Body of pancreas (tissue), 4 donors: ENCODE measurements around the gene FAM222B. TPM values are rescaled to one million over a fixed set of nuclear protein-coding genes. Genes with fewer than 3 reads are reported as not detected.
A peak's percentile ranks its signal among the peaks of the same experiment; 100 is the strongest.

ENCODE experiments used
- ATAC-seq: fragments of 150-250 bp; one replicate; pipeline ENCODE4 v1.9.1; 2016
- DNase-seq, 4 donors: peaks; one replicate each; pipeline ENCODE4 v3.0.0-alpha.2; 2019
- H3K27ac ChIP-seq, 4 donors: fragments of 200-600 bp; sonication (generic); 1 replicate in 3 of 4; 2 replicates in 1 of 4; pipeline versions ENCODE4 v1.5.1 to v1.6.1; 2016 to 2019; ENCODE audit warnings: mild to moderate bottlenecking in 1 of 4, mixed read lengths in 1 of 4, moderate library complexity in 1 of 4
- H3K27me3 ChIP-seq, 2 donors: fragments of 200-600 bp; sonication (generic); one replicate each; pipeline ENCODE4 v1.6.0; 2016; ENCODE audit warnings: mild to moderate bottlenecking in 1 of 2
- H3K36me3 ChIP-seq, 2 donors: fragments of 200-600 bp; sonication (generic); replicated peaks in 1 of 2; 2 replicates each; pipeline ENCODE4 v1.5.1; 2016; ENCODE audit warnings: low read depth in 2 of 2; ENCODE audit not compliant: insufficient read depth in 1 of 2
- H3K4me1 ChIP-seq: fragments of 200-600 bp; sonication (generic); one replicate; pipeline ENCODE4 v1.6.0; 2016
- H3K4me3 ChIP-seq, 2 donors: fragments of 200-600 bp; sonication (generic); 1 replicate in 1 of 2; 2 replicates in 1 of 2; pipeline ENCODE4 v1.5.1; 2016 to 2019
- H3K9me3 ChIP-seq, 3 donors: fragments of 200-600 bp; sonication (generic); 1 replicate in 2 of 3; 2 replicates in 1 of 3; pipeline ENCODE4 v1.5.1; 2016
- POLR2A ChIP-seq, 3 donors: fragments of 450-650 bp; IDR thresholded peaks; one replicate each; pipeline ENCODE4 v1.6.1; 2016; ENCODE audit warnings: antibody characterized with exemption in 3 of 3, mild to moderate bottlenecking in 2 of 3
- WGBS, 2 donors: methylation state at CpG; one replicate each; pipeline ENCODE4 v1.1.5; 2017; 5-methylcytosine and 5-hydroxymethylcytosine counted together
- intact Hi-C: fragments of 100-400 bp; cut with DNase I; formaldehyde crosslinking; loops from one replicate; pipeline ENCODE4 v1.15.1; 2023
- total RNA-seq, 2 donors: library from RNA; depleted of rRNA; stranded (reverse); fragments of >200 nt; gene quantifications; one replicate each; pipeline ENCODE4 v1.1.0, GENCODE V29; 2016
- TF ChIP-seq, protein P1 (sequence below), 7 experiments: fragments of 450-650 bp in 4 of 7; fragments of 200-600 bp in 3 of 7; sonication (generic) in 3 of 7; IDR thresholded peaks; one replicate each; pipeline ENCODE4 v1.5.1; 2016 to 2019; ENCODE audit warnings: antibody characterized with exemption in 7 of 7

The FAM222B gene
- total RNA-seq, 2 donors from 2014 or later: 9.9 to 15.3 TPM

DNA sequence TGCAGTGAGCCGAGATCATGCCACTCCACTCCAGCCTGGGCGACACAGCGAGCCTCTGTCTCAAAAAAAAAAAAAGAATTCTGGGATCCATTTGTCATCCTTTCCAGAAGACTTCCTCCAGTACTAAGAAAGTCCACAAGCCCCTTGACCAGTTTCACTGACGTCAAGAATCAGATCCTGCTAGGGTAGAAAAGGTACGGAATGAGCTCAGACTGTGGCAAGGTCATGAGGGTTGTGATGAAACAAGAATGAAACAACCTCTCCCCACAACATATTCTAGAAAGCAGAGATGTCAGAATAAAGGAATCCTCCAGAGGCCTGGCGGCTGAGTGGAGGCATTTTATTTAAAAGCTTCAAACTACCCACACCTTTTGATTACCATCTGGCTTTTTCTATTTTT, 68.9 kb downstream of the FAM222B start:
- Histone ChIP-seq H3K4me1 (peaks cover 11% of the 10 kb centered on the region), H3K36me3 (no peaks in the 10 kb centered on the region), H3K4me3 (no peak overlapping the region), H3K27ac (peak overlapping the region in 1 of 4 donors; percentile 36), H3K27me3 (no peaks in the 10 kb centered on the region), H3K9me3 (no peaks in the 10 kb centered on the region)
- intact Hi-C loops: no loop called here
- TF ChIP-seq, protein P1, sequence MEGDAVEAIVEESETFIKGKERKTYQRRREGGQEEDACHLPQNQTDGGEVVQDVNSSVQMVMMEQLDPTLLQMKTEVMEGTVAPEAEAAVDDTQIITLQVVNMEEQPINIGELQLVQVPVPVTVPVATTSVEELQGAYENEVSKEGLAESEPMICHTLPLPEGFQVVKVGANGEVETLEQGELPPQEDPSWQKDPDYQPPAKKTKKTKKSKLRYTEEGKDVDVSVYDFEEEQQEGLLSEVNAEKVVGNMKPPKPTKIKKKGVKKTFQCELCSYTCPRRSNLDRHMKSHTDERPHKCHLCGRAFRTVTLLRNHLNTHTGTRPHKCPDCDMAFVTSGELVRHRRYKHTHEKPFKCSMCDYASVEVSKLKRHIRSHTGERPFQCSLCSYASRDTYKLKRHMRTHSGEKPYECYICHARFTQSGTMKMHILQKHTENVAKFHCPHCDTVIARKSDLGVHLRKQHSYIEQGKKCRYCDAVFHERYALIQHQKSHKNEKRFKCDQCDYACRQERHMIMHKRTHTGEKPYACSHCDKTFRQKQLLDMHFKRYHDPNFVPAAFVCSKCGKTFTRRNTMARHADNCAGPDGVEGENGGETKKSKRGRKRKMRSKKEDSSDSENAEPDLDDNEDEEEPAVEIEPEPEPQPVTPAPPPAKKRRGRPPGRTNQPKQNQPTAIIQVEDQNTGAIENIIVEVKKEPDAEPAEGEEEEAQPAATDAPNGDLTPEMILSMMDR (IDR thresholded peaks at IDR 0.05): no peak
- TF ChIP-seq POLR2A (IDR thresholded peaks at IDR 0.05): no peak
- 74 to 79% methylated on average over 4 to 6 of the region's 6 CpGs for WGBS, 2 donors
- DNase-seq (no peak), ATAC-seq (no peak)

- DNase-seq: no peak
- intact Hi-C loops: loop anchor here (5.0 kb wide), 1 partner anchor 142 kb away; no protein-coding TSS in a partner anchor
Observed at GRCh38 chr17:28765038-28765437, 77.6 kb downstream of the FAM222B start.

DNA sequence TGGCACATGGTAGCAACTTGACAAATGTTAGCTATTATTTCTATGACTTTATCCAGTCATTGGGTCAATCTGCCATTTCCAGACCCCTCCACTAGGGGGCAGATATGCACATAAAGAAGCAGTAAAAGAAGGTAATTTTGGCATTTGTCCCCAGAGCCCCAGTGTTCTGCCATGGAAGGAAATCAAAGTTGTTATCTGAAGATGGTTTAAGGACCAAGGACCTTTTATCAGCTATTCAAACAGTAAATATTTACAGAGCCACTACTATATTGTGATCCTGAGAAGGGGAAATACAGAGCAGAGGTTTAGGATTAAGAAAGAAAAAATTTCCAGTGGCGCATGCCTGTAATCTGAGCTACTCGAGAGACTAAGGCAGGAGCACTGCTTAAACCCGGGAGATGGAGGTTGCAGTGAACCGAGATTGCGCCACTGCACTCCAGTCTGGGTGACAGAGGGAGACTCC, 78.8 kb downstream of the FAM222B start:
- Histone ChIP-seq H3K36me3 (peaks cover 2 to 8% of the 10 kb centered on the region in 2 donors), H3K4me1 (peaks cover 16% of the 10 kb centered on the region), H3K27me3 (no peaks in the 10 kb centered on the region), H3K27ac (no peak overlapping the region), H3K9me3 (no peaks in the 10 kb centered on the region), H3K4me3 (no peak overlapping the region)
- intact Hi-C loops: no loop called here
- peak; percentile 84 to 92 (median 86) for DNase-seq
- WGBS, 2 donors: 38 to 45% methylated on average over 5 of the region's 5 CpGs
- ATAC-seq: peak; percentile 70
- TF ChIP-seq, protein P1 (IDR thresholded peaks at IDR 0.05): peak; percentile 62 to 90 (median 83)
- no peak for TF ChIP-seq POLR2A (IDR thresholded peaks at IDR 0.05)

More at GRCh38 chr17:28765038-28765437, 77.6 kb downstream of the FAM222B start:
- peaks cover 0 to 8% of the 10 kb centered on the region in 2 donors for H3K36me3 ChIP-seq
- no peak for TF ChIP-seq POLR2A (IDR thresholded peaks at IDR 0.05)
- TF ChIP-seq, protein P1 (IDR thresholded peaks at IDR 0.05): no peak
- H3K9me3 ChIP-seq: no peaks in the 10 kb centered on the region
- no peak for ATAC-seq
- H3K27me3 ChIP-seq: no peaks in the 10 kb centered on the region
- WGBS, 2 donors: 78 to 88% methylated on average over 4 of the region's 4 CpGs
- H3K27ac ChIP-seq: no peak overlapping the region
- H3K4me1 ChIP-seq: peaks cover 16% of the 10 kb centered on the region
- no peak overlapping the region for H3K4me3 ChIP-seq

DNA sequence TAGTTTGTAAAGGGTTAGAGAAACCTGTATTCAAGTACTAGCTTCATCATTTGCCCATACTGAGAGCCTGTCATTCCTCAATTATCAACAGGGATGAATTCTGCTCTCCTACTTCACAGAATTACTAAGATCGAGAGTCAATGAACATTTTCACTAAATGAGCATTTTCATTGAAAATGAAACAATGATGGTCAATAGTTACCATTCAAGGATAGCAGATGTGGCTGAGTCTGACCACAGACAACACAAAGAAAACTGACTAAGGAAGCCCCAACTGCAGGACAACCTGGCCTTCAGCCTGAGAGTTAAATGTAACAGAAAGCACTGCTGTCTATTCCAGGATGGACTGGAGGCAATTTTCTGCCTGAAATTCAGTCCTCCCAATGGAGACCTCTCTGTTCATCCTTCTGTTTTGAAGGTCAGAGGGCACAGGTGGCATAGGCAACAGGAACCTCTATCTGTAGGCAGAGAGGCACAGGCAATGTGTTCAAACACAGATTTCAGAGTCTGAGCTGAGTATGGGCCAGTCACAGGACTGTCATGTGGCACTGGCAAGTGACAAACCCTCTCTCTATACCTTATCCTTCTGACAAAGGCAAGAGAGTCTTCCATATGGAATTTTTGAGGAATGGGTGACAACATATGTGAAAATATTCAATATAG, 79.3 kb downstream of the FAM222B start:
- TF ChIP-seq, protein P1 (IDR thresholded peaks at IDR 0.05): no peak
- no peak for TF ChIP-seq POLR2A (IDR thresholded peaks at IDR 0.05)
- ATAC-seq (peak; percentile 19), DNase-seq (no peak)
- Histone ChIP-seq H3K27ac (no peak overlapping the region), H3K27me3 (no peaks in the 10 kb centered on the region), H3K4me1 (peaks cover 16% of the 10 kb centered on the region), H3K4me3 (no peak overlapping the region), H3K36me3 (peaks cover 5 to 10% of the 10 kb centered on the region in 2 donors), H3K9me3 (no peaks in the 10 kb centered on the region)
- WGBS, 2 donors: 69 to 94% methylated on average over 1 of the region's 1 CpG
- intact Hi-C loops: no loop called here
